Effector CD4-positive, alpha-beta T cell (primary cell): ENCODE measurements around the gene ADGRL3.

Source experiments
- DNase-seq: peaks from one replicate; pipeline ENCODE4 v3.0.0-alpha.2; 2020

The ADGRL3 gene

GRCh38 chr4:62028745-62029144 lies 828.6 kb downstream of the ADGRL3 start:
- DNase-seq: no peak

- no peak for DNase-seq
Observed at GRCh38 chr4:62030958-62031357, 830.8 kb downstream of the ADGRL3 start.

- no peak for DNase-seq
Observed at GRCh38 chr4:62037571-62037970, 837.4 kb downstream of the ADGRL3 start.

- no peak for DNase-seq
Observed at GRCh38 chr4:62051332-62051731, 851.2 kb downstream of the ADGRL3 start.

GRCh38 chr4:62053974-62054373 lies 853.8 kb downstream of the ADGRL3 start:
- no peak for DNase-seq

- no peak for DNase-seq
Observed at GRCh38 chr4:62057031-62057430, 856.9 kb downstream of the ADGRL3 start.

- DNase-seq: no peak
Observed at GRCh38 chr4:62058571-62058970, 858.4 kb downstream of the ADGRL3 start.

GRCh38 chr4:62070291-62070852 lies 870.2 kb downstream of the ADGRL3 start:
- DNase-seq: no peak

GRCh38 chr4:62075089-62075488 lies 875.0 kb downstream of the ADGRL3 start:
- DNase-seq: no peak

GRCh38 chr4:62075521-62075920 lies 875.4 kb downstream of the ADGRL3 start:
- DNase-seq: no peak

GRCh38 chr4:62077406-62077805 lies 877.3 kb downstream of the ADGRL3 start:
- DNase-seq: no peak

- no peak for DNase-seq
Observed at GRCh38 chr4:62080431-62080830, 880.3 kb downstream of the ADGRL3 start.

GRCh38 chr4:62087706-62088105 lies 887.6 kb downstream of the ADGRL3 start:
- DNase-seq: no peak

GRCh38 chr4:62093735-62094134 lies 893.6 kb downstream of the ADGRL3 start:
- no peak for DNase-seq

GRCh38 chr4:62096881-62097280 lies 896.8 kb downstream of the ADGRL3 start:
- DNase-seq: no peak

GRCh38 chr4:62115216-62115615 lies 915.1 kb downstream of the ADGRL3 start:
- DNase-seq: no peak

- no peak for DNase-seq
Observed at GRCh38 chr4:62117886-62118285, 917.8 kb downstream of the ADGRL3 start.

GRCh38 chr4:62118558-62118957 lies 918.4 kb downstream of the ADGRL3 start:
- no peak for DNase-seq

- no peak for DNase-seq
Observed at GRCh38 chr4:62119195-62119594, 919.1 kb downstream of the ADGRL3 start.

GRCh38 chr4:62126064-62126732 lies 926.1 kb downstream of the ADGRL3 start:
- DNase-seq: no peak
